ENCODE data around the gene GJB5. TPM values are rescaled to one million over a fixed set of nuclear protein-coding genes. Genes with fewer than 3 reads are reported as not detected.

The GJB5 gene
- total RNA-seq, 1 donor from 2014 or later = not detected

DNA sequence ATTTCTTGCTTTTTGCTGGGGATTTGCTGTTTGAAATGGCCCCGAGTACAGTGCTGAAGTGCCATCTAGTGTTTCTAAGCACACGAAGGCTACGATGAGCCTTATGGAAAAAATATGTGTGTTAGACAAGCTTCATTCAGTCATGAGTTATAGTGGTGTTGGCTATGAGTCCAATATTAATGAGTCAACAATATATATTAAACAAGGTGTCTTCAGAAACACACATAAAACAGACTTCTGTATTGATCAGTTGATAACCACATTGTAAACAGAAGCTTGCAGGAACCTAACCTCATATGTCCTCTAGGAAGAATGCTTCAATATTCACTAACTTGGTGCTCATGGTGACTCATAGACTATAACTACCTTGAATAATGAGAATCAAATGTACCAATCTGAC lies 1.7 kb upstream of the GJB5 start:
- H3K79me2 ChIP-seq (ENCODE audit: low read depth) = no peaks in the 10 kb centered on the region
- no peaks in the 10 kb centered on the region for H3K9me3 ChIP-seq (ENCODE audit: low read depth)
- H3K4me2 ChIP-seq = no peak overlapping the region
- Mint-ChIP-seq H3K4me1 (peaks cover 10% of the 10 kb centered on the region), H3K9me3 (peaks cover 3% of the 10 kb centered on the region), H3K27me3 (ENCODE audit: insufficient read depth, low read depth) (peaks cover 16% of the 10 kb centered on the region), H3K4me3 (no peak overlapping the region), H3K27ac (no peak overlapping the region), H3K36me3 (no peaks in the 10 kb centered on the region)
- no peaks in the 10 kb centered on the region for H3K36me3 ChIP-seq
- no peak for DNase-seq (ENCODE audit: low spot score)
- H3K4me1 ChIP-seq = peaks cover 10% of the 10 kb centered on the region
- no peaks in the 10 kb centered on the region for H3K27me3 ChIP-seq
- no peaks in the 10 kb centered on the region for H4K20me1 ChIP-seq (ENCODE audit: low read depth)
- H3K4me3 ChIP-seq = no peak overlapping the region
- H3F3A ChIP-seq (ENCODE audit: low read depth) = peaks cover 8% of the 10 kb centered on the region
- no peak overlapping the region for H2AFZ ChIP-seq (replicated peaks)
- H3K9ac ChIP-seq = no peak overlapping the region
- H3K27ac ChIP-seq = no peak overlapping the region
- TF ChIP-seq, protein P1, sequence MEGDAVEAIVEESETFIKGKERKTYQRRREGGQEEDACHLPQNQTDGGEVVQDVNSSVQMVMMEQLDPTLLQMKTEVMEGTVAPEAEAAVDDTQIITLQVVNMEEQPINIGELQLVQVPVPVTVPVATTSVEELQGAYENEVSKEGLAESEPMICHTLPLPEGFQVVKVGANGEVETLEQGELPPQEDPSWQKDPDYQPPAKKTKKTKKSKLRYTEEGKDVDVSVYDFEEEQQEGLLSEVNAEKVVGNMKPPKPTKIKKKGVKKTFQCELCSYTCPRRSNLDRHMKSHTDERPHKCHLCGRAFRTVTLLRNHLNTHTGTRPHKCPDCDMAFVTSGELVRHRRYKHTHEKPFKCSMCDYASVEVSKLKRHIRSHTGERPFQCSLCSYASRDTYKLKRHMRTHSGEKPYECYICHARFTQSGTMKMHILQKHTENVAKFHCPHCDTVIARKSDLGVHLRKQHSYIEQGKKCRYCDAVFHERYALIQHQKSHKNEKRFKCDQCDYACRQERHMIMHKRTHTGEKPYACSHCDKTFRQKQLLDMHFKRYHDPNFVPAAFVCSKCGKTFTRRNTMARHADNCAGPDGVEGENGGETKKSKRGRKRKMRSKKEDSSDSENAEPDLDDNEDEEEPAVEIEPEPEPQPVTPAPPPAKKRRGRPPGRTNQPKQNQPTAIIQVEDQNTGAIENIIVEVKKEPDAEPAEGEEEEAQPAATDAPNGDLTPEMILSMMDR (IDR thresholded peaks at IDR 0.05) = peak; percentile 15
- no peak for TF ChIP-seq EZH2phosphoT487 (IDR thresholded peaks at IDR 0.05)
- no peak for TF ChIP-seq EZH2 (IDR thresholded peaks at IDR 0.05)

DNA sequence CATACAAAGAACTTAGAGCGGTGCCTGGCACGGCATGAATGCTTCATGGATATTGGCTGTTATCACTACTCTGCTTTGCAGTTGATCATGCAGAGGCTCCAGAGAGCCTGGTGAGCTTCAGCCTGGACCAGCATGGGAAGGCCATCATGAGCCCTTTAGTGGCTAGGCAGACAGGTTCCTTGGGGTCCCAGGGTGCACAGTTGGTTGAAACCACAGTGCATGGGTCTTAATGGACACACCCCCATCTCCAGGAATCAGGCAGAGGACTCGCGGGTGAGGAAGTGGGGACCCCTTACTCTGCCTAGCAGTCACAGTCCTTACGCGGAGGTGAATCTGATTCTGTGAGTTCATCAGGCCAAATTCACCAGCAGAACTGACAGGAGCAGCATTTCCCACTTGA lies 1.1 kb downstream of the GJB5 start:
- Histone ChIP-seq H3K4me1 (no peaks in the 10 kb centered on the region), H3K4me3 (no peak overlapping the region), H3K9me3 (ENCODE audit: low read depth) (no peaks in the 10 kb centered on the region), H3K79me2 (ENCODE audit: low read depth) (no peaks in the 10 kb centered on the region), H3K4me2 (no peak overlapping the region), H3K36me3 (no peaks in the 10 kb centered on the region), H3K9ac (no peak overlapping the region), H4K20me1 (ENCODE audit: low read depth) (no peaks in the 10 kb centered on the region), H3K27me3 (no peaks in the 10 kb centered on the region), H2AFZ (replicated peaks) (no peak overlapping the region), H3F3A (ENCODE audit: low read depth) (no peaks in the 10 kb centered on the region), H3K27ac (no peak overlapping the region)
- Mint-ChIP-seq H3K27me3 (ENCODE audit: insufficient read depth, low read depth) (peaks cover 10% of the 10 kb centered on the region), H3K27ac (no peak overlapping the region), H3K9me3 (peaks cover 3% of the 10 kb centered on the region), H3K36me3 (no peaks in the 10 kb centered on the region), H3K4me1 (no peaks in the 10 kb centered on the region), H3K4me3 (no peak overlapping the region)
- TF ChIP-seq EZH2phosphoT487 (IDR thresholded peaks at IDR 0.05) (no peak), EZH2 (IDR thresholded peaks at IDR 0.05) (no peak)
- TF ChIP-seq, protein P1 (IDR thresholded peaks at IDR 0.05) = no peak
- DNase-seq (ENCODE audit: low spot score) = no peak

DNA sequence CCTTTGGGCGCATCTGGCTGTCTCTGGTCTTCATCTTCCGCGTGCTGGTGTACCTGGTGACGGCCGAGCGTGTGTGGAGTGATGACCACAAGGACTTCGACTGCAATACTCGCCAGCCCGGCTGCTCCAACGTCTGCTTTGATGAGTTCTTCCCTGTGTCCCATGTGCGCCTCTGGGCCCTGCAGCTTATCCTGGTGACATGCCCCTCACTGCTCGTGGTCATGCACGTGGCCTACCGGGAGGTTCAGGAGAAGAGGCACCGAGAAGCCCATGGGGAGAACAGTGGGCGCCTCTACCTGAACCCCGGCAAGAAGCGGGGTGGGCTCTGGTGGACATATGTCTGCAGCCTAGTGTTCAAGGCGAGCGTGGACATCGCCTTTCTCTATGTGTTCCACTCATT lies 2.5 kb downstream of the GJB5 start:
- no peaks in the 10 kb centered on the region for H3K79me2 ChIP-seq (ENCODE audit: low read depth)
- TF ChIP-seq EZH2 (IDR thresholded peaks at IDR 0.05) (no peak), EZH2phosphoT487 (IDR thresholded peaks at IDR 0.05) (no peak)
- TF ChIP-seq, protein P1 (IDR thresholded peaks at IDR 0.05) = no peak
- no peak overlapping the region for H3K4me3 ChIP-seq
- no peak overlapping the region for H3K4me3 Mint-ChIP-seq
- no peaks in the 10 kb centered on the region for H3K4me1 Mint-ChIP-seq
- H4K20me1 ChIP-seq (ENCODE audit: low read depth) = no peaks in the 10 kb centered on the region
- H3K27ac Mint-ChIP-seq = no peak overlapping the region
- no peak overlapping the region for H3K4me2 ChIP-seq
- DNase-seq (ENCODE audit: low spot score) = no peak
- H2AFZ ChIP-seq (replicated peaks) = no peak overlapping the region
- H3K9ac ChIP-seq = no peak overlapping the region
- H3K9me3 Mint-ChIP-seq = peaks cover 3% of the 10 kb centered on the region
- H3K27me3 Mint-ChIP-seq (ENCODE audit: insufficient read depth, low read depth) = peaks cover 10% of the 10 kb centered on the region
- H3K9me3 ChIP-seq (ENCODE audit: low read depth) = no peaks in the 10 kb centered on the region
- H3K27ac ChIP-seq = no peak overlapping the region
- no peaks in the 10 kb centered on the region for H3K27me3 ChIP-seq
- H3F3A ChIP-seq (ENCODE audit: low read depth) = no peaks in the 10 kb centered on the region
- no peaks in the 10 kb centered on the region for H3K36me3 ChIP-seq
- H3K36me3 Mint-ChIP-seq = no peaks in the 10 kb centered on the region
- no peaks in the 10 kb centered on the region for H3K4me1 ChIP-seq

All from neural progenitor cell (in vitro differentiated cells).